Measurements from ENCODE around the gene ANKRD61.
A peak's percentile ranks its signal among the peaks of the same experiment; 100 is the strongest.

Gene ANKRD61

GRCh38 chr7:6020371-6021286 lies 10.5 kb upstream of the ANKRD61 start:
- Histone ChIP-seq H3K27me3 (ENCODE audit: control insufficient read depth, insufficient read depth, low read length) (no peaks in the 10 kb centered on the region), H3K4me1 (ENCODE audit: control insufficient read depth, insufficient read depth, low read length) (peaks cover 7% of the 10 kb centered on the region), H3K4me3 (ENCODE audit: low read length) (no peak overlapping the region), H3K36me3 (ENCODE audit: control insufficient read depth, insufficient read depth, low read length) (peaks cover 39% of the 10 kb centered on the region), H3K27ac (ENCODE audit: low read depth, low read length) (no peak overlapping the region), H3K9ac (ENCODE audit: low read length) (no peak overlapping the region)

- Histone ChIP-seq H3K27ac (ENCODE audit: low read depth, low read length) (no peak overlapping the region), H3K4me1 (ENCODE audit: control insufficient read depth, insufficient read depth, low read length) (no peaks in the 10 kb centered on the region), H3K9ac (ENCODE audit: low read length) (no peak overlapping the region), H3K27me3 (ENCODE audit: control insufficient read depth, insufficient read depth, low read length) (no peaks in the 10 kb centered on the region), H3K36me3 (ENCODE audit: control insufficient read depth, insufficient read depth, low read length) (peaks cover 38% of the 10 kb centered on the region), H3K4me3 (ENCODE audit: low read length) (no peak overlapping the region)
Observed at GRCh38 chr7:6022707-6023106, 8.5 kb upstream of the ANKRD61 start.

- H3K4me3 ChIP-seq (ENCODE audit: low read length): no peak overlapping the region
- peaks cover 42% of the 10 kb centered on the region for H3K36me3 ChIP-seq (ENCODE audit: control insufficient read depth, insufficient read depth, low read length)
- no peak overlapping the region for H3K27ac ChIP-seq (ENCODE audit: low read depth, low read length)
- H3K9ac ChIP-seq (ENCODE audit: low read length): no peak overlapping the region
- no peaks in the 10 kb centered on the region for H3K4me1 ChIP-seq (ENCODE audit: control insufficient read depth, insufficient read depth, low read length)
- no peaks in the 10 kb centered on the region for H3K27me3 ChIP-seq (ENCODE audit: control insufficient read depth, insufficient read depth, low read length)
Observed at GRCh38 chr7:6023974-6024435, 7.2 kb upstream of the ANKRD61 start.

- H3K27me3 ChIP-seq (ENCODE audit: control insufficient read depth, insufficient read depth, low read length): no peaks in the 10 kb centered on the region
- H3K4me1 ChIP-seq (ENCODE audit: control insufficient read depth, insufficient read depth, low read length): no peaks in the 10 kb centered on the region
- H3K36me3 ChIP-seq (ENCODE audit: control insufficient read depth, insufficient read depth, low read length): peaks cover 40% of the 10 kb centered on the region
- H3K4me3 ChIP-seq (ENCODE audit: low read length): peak overlapping the region; percentile 22
- peak overlapping the region; percentile 43 for H3K27ac ChIP-seq (ENCODE audit: low read depth, low read length)
- no peak overlapping the region for H3K9ac ChIP-seq (ENCODE audit: low read length)
Observed at GRCh38 chr7:6026011-6026819, 5.0 kb upstream of the ANKRD61 start.

GRCh38 chr7:6026820-6027311 lies 4.3 kb upstream of the ANKRD61 start:
- Histone ChIP-seq H3K4me1 (ENCODE audit: control insufficient read depth, insufficient read depth, low read length) (no peaks in the 10 kb centered on the region), H3K4me3 (ENCODE audit: low read length) (peak overlapping the region; percentile 22), H3K27me3 (ENCODE audit: control insufficient read depth, insufficient read depth, low read length) (no peaks in the 10 kb centered on the region), H3K27ac (ENCODE audit: low read depth, low read length) (peak overlapping the region; percentile 43), H3K9ac (ENCODE audit: low read length) (no peak overlapping the region), H3K36me3 (ENCODE audit: control insufficient read depth, insufficient read depth, low read length) (peaks cover 40% of the 10 kb centered on the region)

- no peak overlapping the region for H3K27ac ChIP-seq (ENCODE audit: low read depth, low read length)
- peaks cover 30% of the 10 kb centered on the region for H3K36me3 ChIP-seq (ENCODE audit: control insufficient read depth, insufficient read depth, low read length)
- no peak overlapping the region for H3K4me3 ChIP-seq (ENCODE audit: low read length)
- H3K9ac ChIP-seq (ENCODE audit: low read length): no peak overlapping the region
- H3K4me1 ChIP-seq (ENCODE audit: control insufficient read depth, insufficient read depth, low read length): no peaks in the 10 kb centered on the region
- no peaks in the 10 kb centered on the region for H3K27me3 ChIP-seq (ENCODE audit: control insufficient read depth, insufficient read depth, low read length)
Observed at GRCh38 chr7:6027806-6028365, 3.3 kb upstream of the ANKRD61 start.

- Histone ChIP-seq H3K4me1 (ENCODE audit: control insufficient read depth, insufficient read depth, low read length) (no peaks in the 10 kb centered on the region), H3K9ac (ENCODE audit: low read length) (no peak overlapping the region), H3K27ac (ENCODE audit: low read depth, low read length) (no peak overlapping the region), H3K36me3 (ENCODE audit: control insufficient read depth, insufficient read depth, low read length) (peaks cover 24% of the 10 kb centered on the region), H3K27me3 (ENCODE audit: control insufficient read depth, insufficient read depth, low read length) (no peaks in the 10 kb centered on the region), H3K4me3 (ENCODE audit: low read length) (no peak overlapping the region)
Observed at GRCh38 chr7:6028563-6028962, 2.6 kb upstream of the ANKRD61 start.

GRCh38 chr7:6031567-6031966 lies 391 bp downstream of the ANKRD61 start:
- no peaks in the 10 kb centered on the region for H3K27me3 ChIP-seq (ENCODE audit: control insufficient read depth, insufficient read depth, low read length)
- no peak overlapping the region for H3K9ac ChIP-seq (ENCODE audit: low read length)
- peaks cover 33% of the 10 kb centered on the region for H3K36me3 ChIP-seq (ENCODE audit: control insufficient read depth, insufficient read depth, low read length)

GRCh38 chr7:6032167-6032566 lies 991 bp downstream of the ANKRD61 start:
- H3K36me3 ChIP-seq (ENCODE audit: control insufficient read depth, insufficient read depth, low read length): peaks cover 34% of the 10 kb centered on the region
- no peak overlapping the region for H3K9ac ChIP-seq (ENCODE audit: low read length)
- H3K4me3 ChIP-seq (ENCODE audit: low read length): no peak overlapping the region
- H3K4me1 ChIP-seq (ENCODE audit: control insufficient read depth, insufficient read depth, low read length): no peaks in the 10 kb centered on the region
- H3K27me3 ChIP-seq (ENCODE audit: control insufficient read depth, insufficient read depth, low read length): no peaks in the 10 kb centered on the region
- H3K27ac ChIP-seq (ENCODE audit: low read depth, low read length): no peak overlapping the region

More at GRCh38 chr7:6031567-6031966, 391 bp downstream of the ANKRD61 start:
- H3K4me1 ChIP-seq (ENCODE audit: control insufficient read depth, insufficient read depth, low read length): no peaks in the 10 kb centered on the region
- no peak overlapping the region for H3K27ac ChIP-seq (ENCODE audit: low read depth, low read length)
- no peak overlapping the region for H3K4me3 ChIP-seq (ENCODE audit: low read length)

GRCh38 chr7:6032641-6033040 lies 1.5 kb downstream of the ANKRD61 start:
- H3K27me3 ChIP-seq (ENCODE audit: control insufficient read depth, insufficient read depth, low read length): no peaks in the 10 kb centered on the region
- H3K27ac ChIP-seq (ENCODE audit: low read depth, low read length): no peak overlapping the region
- H3K4me1 ChIP-seq (ENCODE audit: control insufficient read depth, insufficient read depth, low read length): no peaks in the 10 kb centered on the region
- peaks cover 32% of the 10 kb centered on the region for H3K36me3 ChIP-seq (ENCODE audit: control insufficient read depth, insufficient read depth, low read length)
- no peak overlapping the region for H3K4me3 ChIP-seq (ENCODE audit: low read length)
- H3K9ac ChIP-seq (ENCODE audit: low read length): no peak overlapping the region

- Histone ChIP-seq H3K27ac (ENCODE audit: low read depth, low read length) (no peak overlapping the region), H3K27me3 (ENCODE audit: control insufficient read depth, insufficient read depth, low read length) (no peaks in the 10 kb centered on the region), H3K36me3 (ENCODE audit: control insufficient read depth, insufficient read depth, low read length) (peaks cover 36% of the 10 kb centered on the region), H3K4me1 (ENCODE audit: control insufficient read depth, insufficient read depth, low read length) (no peaks in the 10 kb centered on the region), H3K4me3 (ENCODE audit: low read length) (no peak overlapping the region), H3K9ac (ENCODE audit: low read length) (no peak overlapping the region)
Observed at GRCh38 chr7:6035165-6035564, 4.0 kb downstream of the ANKRD61 start.

GRCh38 chr7:6035686-6036085 lies 4.5 kb downstream of the ANKRD61 start:
- Histone ChIP-seq H3K36me3 (ENCODE audit: control insufficient read depth, insufficient read depth, low read length) (peaks cover 39% of the 10 kb centered on the region), H3K27ac (ENCODE audit: low read depth, low read length) (no peak overlapping the region)

More at GRCh38 chr7:6035686-6036085, 4.5 kb downstream of the ANKRD61 start:
- no peaks in the 10 kb centered on the region for H3K27me3 ChIP-seq (ENCODE audit: control insufficient read depth, insufficient read depth, low read length)
- no peak overlapping the region for H3K4me3 ChIP-seq (ENCODE audit: low read length)
- H3K4me1 ChIP-seq (ENCODE audit: control insufficient read depth, insufficient read depth, low read length): no peaks in the 10 kb centered on the region
- H3K9ac ChIP-seq (ENCODE audit: low read length): no peak overlapping the region
